IMR-90 (cell line): Measurements from ENCODE around the gene PROCA1. TPM values are rescaled to one million over a fixed set of nuclear protein-coding genes. Genes with fewer than 3 reads are reported as not detected.

Source experiments
- ATAC-seq: fragments of 200-7000 bp; cut with Tn5 transposase; 2 replicates; pipeline ENCODE4 v1.9.1; 2020; ENCODE audit warnings: low read depth, mild to moderate bottlenecking, moderate library complexity
- BruUV-seq: library from RNA; stranded (reverse); fragments of 400-500 nt; replicated peaks from 2 replicates; lab custom pipeline; 2021; lab: Mats Ljungman, UMichigan
- CTCF ChIA-PET: fragments of 300-600 bp; formaldehyde crosslinking; extraction: SDS; loops from one replicate; lab custom pipeline; 2021; ENCODE audit warnings: antibody characterized with exemption; lab: Yijun Ruan, JAX
- POLR2A ChIA-PET: fragments of 300-600 bp; sonication (Branson Sonifier 250); formaldehyde crosslinking; loops from one replicate; lab custom pipeline; 2022; ENCODE audit warnings: antibody characterized with exemption; ENCODE audit not compliant: unreplicated experiment; lab: Charles Lee
- DNase-seq: peaks from one replicate; pipeline ENCODE4 v3.0.0; 2013
- H2AFZ ChIP-seq: replicated peaks from 2 replicates; pipeline ENCODE3; 2013; ENCODE audit warnings: low read length, mild to moderate bottlenecking; ENCODE audit not compliant: poor library complexity
- H2AK5ac ChIP-seq: 2 replicates; pipeline ENCODE4 v1.6.1; 2013; ENCODE audit warnings: low read depth, low read length, inconsistent platforms
- H2AK9ac ChIP-seq: replicated peaks from 2 replicates; pipeline ENCODE3; 2013; ENCODE audit warnings: mild to moderate bottlenecking, low read depth, low read length, moderate library complexity; ENCODE audit not compliant: poor library complexity
- H2BK120ac ChIP-seq: 2 replicates; pipeline ENCODE4 v1.6.1; 2013; ENCODE audit warnings: low read depth, low read length, inconsistent platforms
- H2BK15ac ChIP-seq: 3 replicates; pipeline ENCODE4 v1.6.1; 2013; ENCODE audit warnings: low read depth, low read length, inconsistent platforms
- H2BK20ac ChIP-seq: 2 replicates; pipeline ENCODE4 v1.6.1; 2013; ENCODE audit warnings: low read depth, mild to moderate bottlenecking, inconsistent platforms, low read length, moderate library complexity
- H2BK5ac ChIP-seq: 2 replicates; pipeline ENCODE4 v1.6.1; 2013; ENCODE audit warnings: mild to moderate bottlenecking, low read depth, low read length, inconsistent platforms; ENCODE audit not compliant: poor library complexity, severe bottlenecking
- H3K14ac ChIP-seq: replicated peaks from 2 replicates; pipeline ENCODE4 v1.6.1; 2013; ENCODE audit warnings: low read depth, low read length, inconsistent platforms
- H3K18ac ChIP-seq: 2 replicates; pipeline ENCODE4 v1.6.1; 2013; ENCODE audit warnings: low read depth, low read length, control low read depth
- H3K23ac ChIP-seq: 2 replicates; pipeline ENCODE4 v1.6.1; 2013; ENCODE audit warnings: low read depth, low read length, inconsistent platforms
- H3K27ac ChIP-seq: 2 replicates; pipeline ENCODE4 v1.5.1; 2013; ENCODE audit warnings: mild to moderate bottlenecking, control low read depth, low read length; ENCODE audit not compliant: insufficient read depth
- H3K27me3 ChIP-seq: 2 replicates; pipeline ENCODE4 v1.6.1; 2013; ENCODE audit warnings: low read length; ENCODE audit not compliant: control insufficient read depth, insufficient read depth
- H3K36me3 ChIP-seq: 2 replicates; pipeline ENCODE4 v1.6.1; 2013; ENCODE audit warnings: low read length, mixed read lengths; ENCODE audit not compliant: control insufficient read depth, insufficient read depth
- H3K4ac ChIP-seq: 2 replicates; pipeline ENCODE4 v1.6.1; 2013; ENCODE audit warnings: low read depth, low read length, inconsistent platforms
- H3K4me1 ChIP-seq: 2 replicates; pipeline ENCODE4 v1.6.1; 2013; ENCODE audit warnings: low read length, mixed read lengths; ENCODE audit not compliant: control insufficient read depth, insufficient read depth
- H3K4me2 ChIP-seq: 2 replicates; pipeline ENCODE4 v1.6.1; 2013; ENCODE audit warnings: low read depth, mild to moderate bottlenecking, control low read depth, low read length, moderate library complexity
- H3K4me3 ChIP-seq: 2 replicates; pipeline ENCODE4 v1.5.1; 2013; ENCODE audit warnings: low read depth, mild to moderate bottlenecking, control low read depth, low read length, moderate library complexity; ENCODE audit not compliant: insufficient read depth
- H3K56ac ChIP-seq: 2 replicates; pipeline ENCODE4 v1.6.1; 2013; ENCODE audit warnings: low read length, inconsistent platforms; ENCODE audit not compliant: insufficient read depth; ENCODE audit errors: extremely low read depth
- H3K79me1 ChIP-seq, 2 experiments: 2 replicates each; pipeline ENCODE4 v1.6.1; 2013; ENCODE audit warnings: low read length in 2 of 2, inconsistent platforms in 1 of 2, low read depth in 1 of 2
- H3K9ac ChIP-seq: 2 replicates; pipeline ENCODE4 v1.6.1; 2013; ENCODE audit warnings: low read depth, low read length, control low read depth
- H3K9me1 ChIP-seq: 2 replicates; pipeline ENCODE4 v1.6.1; 2013; ENCODE audit warnings: low read length, inconsistent platforms; ENCODE audit not compliant: insufficient read depth
- H3K9me3 ChIP-seq: 2 replicates; pipeline ENCODE4 v1.6.1; 2013; ENCODE audit warnings: low read length; ENCODE audit not compliant: control insufficient read depth, insufficient read depth
- H4K20me1 ChIP-seq: 2 replicates; pipeline ENCODE4 v1.6.1; 2013; ENCODE audit warnings: low read length, inconsistent platforms; ENCODE audit not compliant: insufficient read depth
- H4K5ac ChIP-seq: 2 replicates; pipeline ENCODE4 v1.6.1; 2013; ENCODE audit warnings: mild to moderate bottlenecking, low read depth, low read length, control low read depth
- H4K8ac ChIP-seq, 2 experiments: 2 replicates each; pipeline ENCODE4 v1.6.1; 2013; ENCODE audit warnings: low read depth in 2 of 2, low read length in 2 of 2, control low read depth in 1 of 2, inconsistent platforms in 1 of 2
- H4K91ac ChIP-seq: 2 replicates; pipeline ENCODE4 v1.6.1; 2013; ENCODE audit warnings: low read depth, low read length, inconsistent platforms; ENCODE audit not compliant: insufficient read depth
- BHLHE40 ChIP-seq: fragments of 150-350 bp; IDR thresholded peaks from 2 replicates; pipeline ENCODE4 v1.6.1; 2016; ENCODE audit warnings: mild to moderate bottlenecking, low read depth, low read length
- CHD1 ChIP-seq: IDR thresholded peaks from 2 replicates; pipeline ENCODE4 v1.6.1; 2012; ENCODE audit warnings: low read depth, low read length, improper control_type of control experiment
- MAFK ChIP-seq: IDR thresholded peaks from 2 replicates; pipeline ENCODE4 v1.6.1; 2012; ENCODE audit warnings: low read depth, low read length, improper control_type of control experiment
- MAZ ChIP-seq: IDR thresholded peaks from 2 replicates; pipeline ENCODE4 v1.6.1; 2012; ENCODE audit warnings: low read depth, mild to moderate bottlenecking, low read length, improper control_type of control experiment, moderate library complexity, borderline replicate concordance
- MXI1 ChIP-seq: IDR thresholded peaks from 2 replicates; pipeline ENCODE4 v1.6.1; 2012; ENCODE audit warnings: low read depth, mild to moderate bottlenecking, low read length, moderate library complexity, borderline replicate concordance
- NFE2L2 ChIP-seq: fragments of 150-350 bp; IDR thresholded peaks from 2 replicates; pipeline ENCODE4 v1.6.1; 2016; ENCODE audit warnings: low read depth, mild to moderate bottlenecking, low read length
- POLR2A ChIP-seq: IDR thresholded peaks from 2 replicates; pipeline ENCODE4 v1.6.1; 2012; ENCODE audit warnings: mild to moderate bottlenecking, low read depth, low read length
- RAD21 ChIP-seq: IDR thresholded peaks from 2 replicates; pipeline ENCODE4 v1.6.1; 2012; ENCODE audit warnings: low read length, improper control_type of control experiment
- RFX5 ChIP-seq: IDR thresholded peaks from 2 replicates; pipeline ENCODE4 v1.8.0; 2012; ENCODE audit warnings: low read depth, mild to moderate bottlenecking, low read length, moderate library complexity
- SMC3 ChIP-seq: fragments of 150-350 bp; IDR thresholded peaks from 2 replicates; pipeline ENCODE4 v1.6.1; 2016; ENCODE audit warnings: low read depth, mild to moderate bottlenecking, antibody characterized with exemption, low read length, moderate library complexity
- WGBS, 2 experiments: methylation state at CpG; one replicate each; pipeline versions ENCODE4 v1.1.5 to v1.1.7; 2013; ENCODE audit warnings: missing lambda C conversion rate in 2 of 2; ENCODE audit not compliant: insufficient read length in 1 of 2; ENCODE audit errors: extremely low coverage in 2 of 2; 5-methylcytosine and 5-hydroxymethylcytosine counted together
- dilution Hi-C: fragments of 300-500 bp; cut with HindIII; formaldehyde crosslinking; loops from one replicate; pipeline ENCODE4 v1.14.3; 2018; ENCODE audit warnings: low sequenced_read_pairs; ENCODE audit not compliant: unreplicated experiment
- in situ Hi-C: fragments of 300-500 bp; cut with MboI; formaldehyde crosslinking; loops from 3 replicates; pipeline ENCODE4 v1.14.3; 2019; ENCODE audit warnings: low sequenced_read_pairs, inconsistent platforms, mixed read lengths
- intact Hi-C: fragments of 100-400 bp; cut with micrococcal nuclease; formaldehyde crosslinking; loops from 2 replicates; pipeline ENCODE4 v1.10.0; 2022
- polyA plus RNA-seq, 3 experiments: library from polyadenylated mRNA; depleted of rRNA; stranded (reverse); fragments of >200 nt; gene quantifications; 2 replicates each; pipeline ENCODE4 v1.2.3, GENCODE V29; 2012; ENCODE audit warnings: low replicate concordance in 1 of 3
- total RNA-seq: library from RNA; depleted of rRNA; stranded (reverse); fragments of >200 nt; gene quantifications from 2 replicates; pipeline ENCODE4 v1.2.3, GENCODE V29; 2012
- TF ChIP-seq, protein P1 (sequence below): conservative IDR thresholded peaks from 2 replicates; pipeline ENCODE4 v1.5.1; 2012; ENCODE audit warnings: mild to moderate bottlenecking, low read depth, low read length, improper control_type of control experiment

The PROCA1 gene
- total and polyA plus RNA-seq, 2 of the 4 experiments (the other 2 are of a cell fraction) = 0.36 to 1.7 TPM

DNA sequence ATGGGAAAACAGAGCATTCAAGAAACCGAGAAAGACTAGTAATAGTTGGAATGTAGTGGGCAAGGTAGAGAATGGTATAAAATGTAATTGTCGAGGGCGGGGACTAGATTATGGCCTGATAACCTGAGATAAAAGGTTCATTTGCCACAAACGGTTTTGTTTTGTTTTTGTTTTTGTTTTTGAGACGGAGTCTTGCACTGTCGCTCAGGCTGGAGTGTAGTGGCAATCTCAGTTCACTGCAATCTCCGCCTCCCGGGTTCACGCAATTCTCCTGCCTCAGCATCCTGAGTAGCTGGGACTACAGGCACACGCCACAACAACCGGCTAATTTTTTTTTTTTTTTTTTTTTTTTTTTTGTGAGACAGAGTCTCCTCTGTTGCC lies 18.3 kb upstream of the PROCA1 start:
- dilution Hi-C loops = no loop called here
- H3K4ac ChIP-seq = no peak overlapping the region

More for the DNA sequence above, 18.3 kb upstream of the PROCA1 start:
- WGBS, 2 experiments = 100% methylated on average over 2 to 5 of the region's 11 CpGs
- no peak overlapping the region for H4K8ac ChIP-seq
- no peak overlapping the region for H3K23ac ChIP-seq
- no peak overlapping the region for H2AK9ac ChIP-seq
- no TSS peak for BruUV-seq
- DNase-seq (no peak), ATAC-seq (no peak)
- no peak overlapping the region for H2BK120ac ChIP-seq
- CTCF ChIA-PET = interaction anchor here (1.6 to 4.0 kb wide), 2 partner anchors 19 to 224 kb away, joined by 4 to 60 read pairs; no protein-coding TSS in a partner anchor
- H4K5ac ChIP-seq = no peak overlapping the region
- no peak overlapping the region for H2AFZ ChIP-seq
- peaks cover 12% of the 10 kb centered on the region for H3K4me1 ChIP-seq
- in situ Hi-C loops (loop anchor here (10.0 kb wide), 1 partner anchor 375 kb away; no protein-coding TSS in a partner anchor), intact Hi-C loops (loop anchor here (1.0 to 2.0 kb wide), 2 partner anchors 13 to 387 kb away; no protein-coding TSS in a partner anchor)
- H2BK5ac ChIP-seq = no peak overlapping the region
- H2BK15ac ChIP-seq = no peak overlapping the region
- H3K56ac ChIP-seq = no peak overlapping the region
- H3K9me3 ChIP-seq = no peaks in the 10 kb centered on the region
- no peak overlapping the region for H3K4me3 ChIP-seq
- POLR2A ChIA-PET = no interaction called here
- H3K36me3 ChIP-seq = peaks cover 2% of the 10 kb centered on the region; the same call in 1 of the 2 replicates
- H2AK5ac ChIP-seq = no peak overlapping the region
- H3K27me3 ChIP-seq = no peaks in the 10 kb centered on the region
- H3K27ac ChIP-seq = no peak overlapping the region
- H4K91ac ChIP-seq = no peak overlapping the region
- TF ChIP-seq MAFK (no peak), BHLHE40 (no peak), MXI1 (no peak), RAD21 (no peak), SMC3 (no peak), NFE2L2 (no peak), POLR2A (no peak), RFX5 (no peak), CHD1 (no peak), MAZ (no peak)
- TF ChIP-seq, protein P1, sequence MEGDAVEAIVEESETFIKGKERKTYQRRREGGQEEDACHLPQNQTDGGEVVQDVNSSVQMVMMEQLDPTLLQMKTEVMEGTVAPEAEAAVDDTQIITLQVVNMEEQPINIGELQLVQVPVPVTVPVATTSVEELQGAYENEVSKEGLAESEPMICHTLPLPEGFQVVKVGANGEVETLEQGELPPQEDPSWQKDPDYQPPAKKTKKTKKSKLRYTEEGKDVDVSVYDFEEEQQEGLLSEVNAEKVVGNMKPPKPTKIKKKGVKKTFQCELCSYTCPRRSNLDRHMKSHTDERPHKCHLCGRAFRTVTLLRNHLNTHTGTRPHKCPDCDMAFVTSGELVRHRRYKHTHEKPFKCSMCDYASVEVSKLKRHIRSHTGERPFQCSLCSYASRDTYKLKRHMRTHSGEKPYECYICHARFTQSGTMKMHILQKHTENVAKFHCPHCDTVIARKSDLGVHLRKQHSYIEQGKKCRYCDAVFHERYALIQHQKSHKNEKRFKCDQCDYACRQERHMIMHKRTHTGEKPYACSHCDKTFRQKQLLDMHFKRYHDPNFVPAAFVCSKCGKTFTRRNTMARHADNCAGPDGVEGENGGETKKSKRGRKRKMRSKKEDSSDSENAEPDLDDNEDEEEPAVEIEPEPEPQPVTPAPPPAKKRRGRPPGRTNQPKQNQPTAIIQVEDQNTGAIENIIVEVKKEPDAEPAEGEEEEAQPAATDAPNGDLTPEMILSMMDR = no peak
- no peak overlapping the region for H3K9ac ChIP-seq
- H3K14ac ChIP-seq = no peak overlapping the region
- H2BK20ac ChIP-seq = no peak overlapping the region
- H3K4me2 ChIP-seq = no peak overlapping the region
- H3K79me1 ChIP-seq = peaks cover 0 to 14% of the 10 kb centered on the region in 2 experiments; a peak in 2 of 4 replicates
- peaks cover 6% of the 10 kb centered on the region for H4K20me1 ChIP-seq
- H3K18ac ChIP-seq = no peak overlapping the region
- no peaks in the 10 kb centered on the region for H3K9me1 ChIP-seq
